Measurements from ENCODE around the gene TMEM120A.
"Not testable (repeated sequence)": the region's sequence is repeated elsewhere in the genome, so short reads cannot be mapped to it uniquely, and the experiment has no call there.

TMEM120A gene

GRCh38 chr7:75994388-75995051, at the start of gene TMEM120A:
Gene TMEM120A, minus strand, starts transcription at chr7:75994595. Its CDS starts 25 bp downstream, at chr7:75994570.
- H3K4me3 ChIP-seq (ENCODE audit: low read depth, low read length), result peak within 1 kb of the TSS; percentile 68
- TF ChIP-seq CTCF (IDR thresholded peaks at IDR 0.05; ENCODE audit: low read depth, low read length), result peak; percentile 20
- in situ Hi-C loops (cut with HindIII; ENCODE audit: low sequenced_read_pairs), result no loop called here
- peak; percentile 94 for DNase-seq (ENCODE audit: low read depth, low spot score)

GRCh38 chr7:76040126-76040525, 45.7 kb upstream of the TMEM120A start:
- no peak for DNase-seq (ENCODE audit: low read depth, low spot score)
- no peak overlapping the region for H3K4me3 ChIP-seq (ENCODE audit: low read depth, low read length)
- in situ Hi-C loops (cut with HindIII; ENCODE audit: low sequenced_read_pairs), result no loop called here
- TF ChIP-seq CTCF (IDR thresholded peaks at IDR 0.05; ENCODE audit: low read depth, low read length), result no peak

GRCh38 chr7:76037310-76037709, 42.9 kb upstream of the TMEM120A start:
- no peak overlapping the region for H3K4me3 ChIP-seq (ENCODE audit: low read depth, low read length)
- DNase-seq (ENCODE audit: low read depth, low spot score), result peak; percentile 29
- no peak for TF ChIP-seq CTCF (IDR thresholded peaks at IDR 0.05; ENCODE audit: low read depth, low read length)
- in situ Hi-C loops (cut with HindIII; ENCODE audit: low sequenced_read_pairs), result no loop called here

GRCh38 chr7:76031964-76032363, 37.6 kb upstream of the TMEM120A start:
- H3K4me3 ChIP-seq (ENCODE audit: low read depth, low read length), result no peak overlapping the region
- TF ChIP-seq CTCF (IDR thresholded peaks at IDR 0.05; ENCODE audit: low read depth, low read length), result no peak
- in situ Hi-C loops (cut with HindIII; ENCODE audit: low sequenced_read_pairs), result no loop called here
- DNase-seq (ENCODE audit: low read depth, low spot score), result no peak

- in situ Hi-C loops (cut with HindIII; ENCODE audit: low sequenced_read_pairs); H3K4me3 ChIP-seq (ENCODE audit: low read depth, low read length); DNase-seq (ENCODE audit: low read depth, low spot score): not testable (repeated sequence)
Observed at GRCh38 chr7:76029682-76030081, 35.3 kb upstream of the TMEM120A start.

GRCh38 chr7:76023002-76023401, 28.6 kb upstream of the TMEM120A start:
- no peak for TF ChIP-seq CTCF (IDR thresholded peaks at IDR 0.05; ENCODE audit: low read depth, low read length)
- in situ Hi-C loops (cut with HindIII; ENCODE audit: low sequenced_read_pairs), result no loop called here
- H3K4me3 ChIP-seq (ENCODE audit: low read depth, low read length), result no peak overlapping the region
- no peak for DNase-seq (ENCODE audit: low read depth, low spot score)

- H3K4me3 ChIP-seq (ENCODE audit: low read depth, low read length), result no peak overlapping the region
- in situ Hi-C loops (cut with HindIII; ENCODE audit: low sequenced_read_pairs), result no loop called here
- no peak for TF ChIP-seq CTCF (IDR thresholded peaks at IDR 0.05; ENCODE audit: low read depth, low read length)
- no peak for DNase-seq (ENCODE audit: low read depth, low spot score)
Observed at GRCh38 chr7:76022026-76022780, 27.8 kb upstream of the TMEM120A start.

All from astrocyte of the spinal cord (primary cell).